ENCODE results near the gene TP73. TPM values are rescaled to one million over a fixed set of nuclear protein-coding genes. Genes with fewer than 3 reads are reported as not detected.

Gene TP73
- total RNA-seq, 1 donor from 2014 or later: 13.0 TPM

DNA sequence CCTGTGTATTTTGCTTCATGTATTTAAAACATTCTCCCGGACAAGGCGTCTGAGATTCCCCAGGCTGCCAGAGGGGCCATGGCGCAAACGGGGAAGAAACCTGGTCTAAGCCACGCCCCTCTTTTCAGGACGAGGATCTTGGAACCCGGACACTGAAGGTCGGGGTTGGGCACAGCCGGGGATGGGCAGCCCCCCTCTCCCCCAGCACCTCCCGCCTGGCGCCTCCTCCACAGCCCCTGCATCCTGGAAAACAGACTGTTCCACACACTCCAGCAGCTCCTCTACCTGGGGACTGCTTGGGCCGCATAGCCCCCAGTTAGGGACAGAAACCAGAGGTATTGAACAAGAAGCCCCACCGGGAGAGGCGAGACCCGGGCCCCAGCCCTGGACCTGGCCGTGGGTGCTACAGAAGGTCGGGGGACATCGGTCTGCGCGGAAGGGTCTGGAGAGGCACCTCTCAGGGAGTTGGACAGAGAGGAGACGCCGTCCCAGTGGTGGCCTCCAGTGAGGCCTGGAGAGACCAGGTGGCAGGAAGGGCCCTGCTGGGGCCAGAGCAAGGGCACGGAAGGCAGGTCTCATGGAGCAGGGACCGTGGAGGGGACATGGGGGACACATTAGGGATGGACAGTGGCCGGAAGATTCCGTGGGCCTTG is 5.4 kb downstream of the TP73 start:
- Mint-ChIP-seq H3K4me3 (ENCODE audit: unreplicated experiment) (no peak overlapping the region), H3K9me3 (ENCODE audit: unreplicated experiment) (peaks cover 11% of the 10 kb centered on the region), H3K27me3 (ENCODE audit: unreplicated experiment) (peaks cover 13% of the 10 kb centered on the region), H3K27ac (ENCODE audit: unreplicated experiment) (peak overlapping the region; percentile 88), H3K36me3 (ENCODE audit: unreplicated experiment) (no peaks in the 10 kb centered on the region), H3K4me1 (ENCODE audit: low read depth, unreplicated experiment) (peaks cover 32% of the 10 kb centered on the region)
- peak; percentile 23 for DNase-seq
- no peak for TF ChIP-seq CTCF (IDR thresholded peaks at IDR 0.05; ENCODE audit: partially characterized antibody, unreplicated experiment)

DNA sequence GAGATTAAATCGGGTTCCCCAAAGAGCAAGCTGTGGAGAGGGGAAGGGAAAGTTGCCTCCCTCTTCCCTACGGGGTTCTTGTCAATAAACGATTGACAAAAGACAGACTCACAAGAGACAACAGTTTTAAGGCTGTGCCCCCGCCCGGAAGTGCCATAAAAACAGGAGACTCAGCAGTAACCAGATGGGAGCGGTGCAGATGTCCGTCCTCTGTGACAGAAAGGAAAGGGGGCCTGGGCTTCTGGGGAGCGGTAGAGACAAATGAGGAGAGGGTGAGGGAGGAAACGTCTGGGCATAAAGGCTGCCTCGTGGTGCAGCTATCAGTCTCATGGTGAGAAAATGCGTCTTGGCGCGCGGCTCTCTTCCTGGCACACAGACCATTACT is 5.9 kb downstream of the TP73 start:
- Mint-ChIP-seq H3K4me1 (ENCODE audit: low read depth, unreplicated experiment) (peaks cover 31% of the 10 kb centered on the region), H3K9me3 (ENCODE audit: unreplicated experiment) (peaks cover 14% of the 10 kb centered on the region), H3K27ac (ENCODE audit: unreplicated experiment) (peak overlapping the region; percentile 88), H3K36me3 (ENCODE audit: unreplicated experiment) (no peaks in the 10 kb centered on the region), H3K4me3 (ENCODE audit: unreplicated experiment) (peak overlapping the region; percentile 77), H3K27me3 (ENCODE audit: unreplicated experiment) (peaks cover 13% of the 10 kb centered on the region)
- no peak for TF ChIP-seq CTCF (IDR thresholded peaks at IDR 0.05; ENCODE audit: partially characterized antibody, unreplicated experiment)
- DNase-seq: peak; percentile 53

DNA sequence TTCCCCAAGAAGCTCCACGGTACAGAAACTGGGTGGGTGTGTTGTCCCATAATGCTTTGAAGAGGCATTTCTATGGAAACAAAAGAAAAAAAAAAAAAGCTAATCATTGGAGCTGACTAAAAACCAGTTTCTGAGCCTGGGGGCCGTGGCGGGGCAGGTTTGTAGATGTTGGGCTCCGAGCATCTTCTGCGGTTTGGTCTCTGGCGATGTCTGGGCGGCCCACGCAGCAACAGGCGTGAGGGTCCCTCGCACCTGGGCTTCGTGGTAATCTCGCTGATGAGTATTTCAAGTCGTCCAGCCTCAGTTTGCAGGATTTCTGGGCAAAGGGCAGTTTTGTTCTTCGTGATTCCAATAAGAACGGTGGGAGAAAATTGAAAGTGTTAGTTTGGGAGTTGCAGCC is 6.8 kb downstream of the TP73 start:
- H3K36me3 Mint-ChIP-seq (ENCODE audit: unreplicated experiment): no peaks in the 10 kb centered on the region
- peaks cover 7% of the 10 kb centered on the region for H3K27me3 Mint-ChIP-seq (ENCODE audit: unreplicated experiment)
- H3K9me3 Mint-ChIP-seq (ENCODE audit: unreplicated experiment): peaks cover 13% of the 10 kb centered on the region

GRCh38 chr1:3660704-3661103 is 8.4 kb downstream of the TP73 start:
- Mint-ChIP-seq H3K9me3 (ENCODE audit: unreplicated experiment) (peaks cover 13% of the 10 kb centered on the region), H3K27me3 (ENCODE audit: unreplicated experiment) (peaks cover 6% of the 10 kb centered on the region), H3K27ac (ENCODE audit: unreplicated experiment) (no peak overlapping the region), H3K36me3 (ENCODE audit: unreplicated experiment) (no peaks in the 10 kb centered on the region), H3K4me3 (ENCODE audit: unreplicated experiment) (no peak overlapping the region), H3K4me1 (ENCODE audit: low read depth, unreplicated experiment) (peaks cover 24% of the 10 kb centered on the region)
- TF ChIP-seq CTCF (IDR thresholded peaks at IDR 0.05; ENCODE audit: partially characterized antibody, unreplicated experiment): no peak
- DNase-seq: no peak

More for the DNA sequence above, 6.8 kb downstream of the TP73 start:
- peak overlapping the region; percentile 57 for H3K27ac Mint-ChIP-seq (ENCODE audit: unreplicated experiment)
- DNase-seq: peak; percentile 4
- TF ChIP-seq CTCF (IDR thresholded peaks at IDR 0.05; ENCODE audit: partially characterized antibody, unreplicated experiment): no peak
- peaks cover 26% of the 10 kb centered on the region for H3K4me1 Mint-ChIP-seq (ENCODE audit: low read depth, unreplicated experiment)
- no peak overlapping the region for H3K4me3 Mint-ChIP-seq (ENCODE audit: unreplicated experiment)

DNA sequence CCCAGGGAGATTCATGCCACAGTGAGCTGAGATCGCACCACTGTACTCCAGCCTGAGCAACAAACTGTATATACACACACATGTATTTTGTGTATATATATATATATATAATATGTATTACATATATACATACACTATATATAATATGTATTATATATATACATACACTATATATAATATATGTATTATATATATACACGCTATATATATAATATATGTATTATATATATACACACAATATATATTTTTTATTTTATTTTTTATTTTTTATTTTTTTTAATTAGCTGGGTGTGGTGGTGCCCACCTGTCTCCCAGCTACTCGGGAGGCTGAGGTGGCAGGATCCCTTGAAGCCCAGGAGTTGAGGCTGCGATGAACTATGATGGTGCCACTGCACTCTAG is 9.3 kb downstream of the TP73 start:
- H3K4me1 Mint-ChIP-seq (ENCODE audit: low read depth, unreplicated experiment): peaks cover 26% of the 10 kb centered on the region
- peaks cover 4% of the 10 kb centered on the region for H3K27me3 Mint-ChIP-seq (ENCODE audit: unreplicated experiment)
- DNase-seq: no peak
- no peak overlapping the region for H3K4me3 Mint-ChIP-seq (ENCODE audit: unreplicated experiment)
- H3K27ac Mint-ChIP-seq (ENCODE audit: unreplicated experiment): no peak overlapping the region
- no peaks in the 10 kb centered on the region for H3K36me3 Mint-ChIP-seq (ENCODE audit: unreplicated experiment)
- H3K9me3 Mint-ChIP-seq (ENCODE audit: unreplicated experiment): peaks cover 11% of the 10 kb centered on the region
- no peak for TF ChIP-seq CTCF (IDR thresholded peaks at IDR 0.05; ENCODE audit: partially characterized antibody, unreplicated experiment)

All from glutamatergic neuron (in vitro differentiated cells).